Measurements from ENCODE around the gene ADAMTSL5. TPM values are rescaled to one million over a fixed set of nuclear protein-coding genes. Genes with fewer than 3 reads are reported as not detected.

ADAMTSL5 gene
- polyA plus RNA-seq, 3 donors from 2014 or later = 0.43 TPM; not detected in 2

GRCh38 chr19:1460033-1460995 lies 52.5 kb downstream of the ADAMTSL5 start:
- peaks cover 4 to 5% of the 10 kb centered on the region in 2 donors for H3K4me1 Mint-ChIP-seq
- H3K9me3 Mint-ChIP-seq = peaks cover 0 to 1% (median 0%) of the 10 kb centered on the region in 6 donors
- no peak overlapping the region for H3K27ac Mint-ChIP-seq
- peaks cover 3 to 16% (median 9%) of the 10 kb centered on the region in 3 donors for H3K27me3 Mint-ChIP-seq (ENCODE audit: low read depth in 3 of 3)
- H3K36me3 Mint-ChIP-seq = no peaks in the 10 kb centered on the region
- DNase-seq = no peak
- H3K4me3 Mint-ChIP-seq = no peak overlapping the region

- no peaks in the 10 kb centered on the region for H3K36me3 Mint-ChIP-seq
- no peak overlapping the region for H3K27ac Mint-ChIP-seq
- H3K9me3 Mint-ChIP-seq = peaks cover 0 to 1% (median 0%) of the 10 kb centered on the region in 6 donors
- no peak for DNase-seq
- peaks cover 4 to 5% of the 10 kb centered on the region in 2 donors for H3K4me1 Mint-ChIP-seq
- no peak overlapping the region for H3K4me3 Mint-ChIP-seq
- peaks cover 7 to 16% (median 9%) of the 10 kb centered on the region in 3 donors for H3K27me3 Mint-ChIP-seq (ENCODE audit: low read depth in 3 of 3)
Observed at GRCh38 chr19:1459479-1459878, 53.3 kb downstream of the ADAMTSL5 start.

- H3K27ac Mint-ChIP-seq = no peak overlapping the region
- no peak overlapping the region for H3K4me3 Mint-ChIP-seq
- DNase-seq = no peak
- H3K9me3 Mint-ChIP-seq = peaks cover 0 to 1% (median 0%) of the 10 kb centered on the region in 6 donors
- peaks cover 4 to 5% of the 10 kb centered on the region in 2 donors for H3K4me1 Mint-ChIP-seq
- H3K27me3 Mint-ChIP-seq (ENCODE audit: low read depth in 3 of 3) = peaks cover 7 to 16% (median 11%) of the 10 kb centered on the region in 3 donors
- no peaks in the 10 kb centered on the region for H3K36me3 Mint-ChIP-seq
Observed at GRCh38 chr19:1457892-1458291, 54.9 kb downstream of the ADAMTSL5 start.

- peaks cover 4 to 5% of the 10 kb centered on the region in 2 donors for H3K4me1 Mint-ChIP-seq
Observed at GRCh38 chr19:1457031-1457739, 55.6 kb downstream of the ADAMTSL5 start.

GRCh38 chr19:1456121-1456900 lies 56.5 kb downstream of the ADAMTSL5 start:
- peaks cover 7 to 19% (median 14%) of the 10 kb centered on the region in 3 donors for H3K27me3 Mint-ChIP-seq (ENCODE audit: low read depth in 3 of 3)
- H3K36me3 Mint-ChIP-seq = no peaks in the 10 kb centered on the region
- H3K9me3 Mint-ChIP-seq = peaks cover 0 to 1% (median 0%) of the 10 kb centered on the region in 6 donors
- DNase-seq = no peak
- peaks cover 4 to 5% of the 10 kb centered on the region in 2 donors for H3K4me1 Mint-ChIP-seq
- no peak overlapping the region for H3K4me3 Mint-ChIP-seq
- no peak overlapping the region for H3K27ac Mint-ChIP-seq

More at GRCh38 chr19:1457031-1457739, 55.6 kb downstream of the ADAMTSL5 start:
- no peak overlapping the region for H3K27ac Mint-ChIP-seq
- peaks cover 7 to 16% (median 13%) of the 10 kb centered on the region in 3 donors for H3K27me3 Mint-ChIP-seq (ENCODE audit: low read depth in 3 of 3)
- DNase-seq = no peak
- peaks cover 0 to 1% (median 0%) of the 10 kb centered on the region in 6 donors for H3K9me3 Mint-ChIP-seq
- no peaks in the 10 kb centered on the region for H3K36me3 Mint-ChIP-seq
- H3K4me3 Mint-ChIP-seq = no peak overlapping the region

GRCh38 chr19:1455336-1456120 lies 57.3 kb downstream of the ADAMTSL5 start:
- H3K27ac Mint-ChIP-seq = peak overlapping the region in 2 of 6 donors; percentile 40 to 45
- no peaks in the 10 kb centered on the region for H3K36me3 Mint-ChIP-seq
- peaks cover 12 to 22% (median 19%) of the 10 kb centered on the region in 3 donors for H3K27me3 Mint-ChIP-seq (ENCODE audit: low read depth in 3 of 3)
- peak overlapping the region in 4 of 5 donors; percentile 35 to 62 (median 51) for H3K4me3 Mint-ChIP-seq
- peaks cover 7 to 10% of the 10 kb centered on the region in 2 donors for H3K4me1 Mint-ChIP-seq
- peak; percentile 52 to 56 (median 52) for DNase-seq
- peaks cover 0 to 1% (median 0%) of the 10 kb centered on the region in 6 donors for H3K9me3 Mint-ChIP-seq

Other genes starting within 250 kb of the ADAMTSL5 start
- gene CIRBP, start 243.7 kb downstream of the ADAMTSL5 start, polyA plus RNA-seq = 100 to 1,000 TPM; 146 to 246 (median 197) TPM
- 10 to 100 TPM; 50.5 to 98.4 (median 86.9) TPM for gene FAM174C, start 237.5 kb downstream of the ADAMTSL5 start, polyA plus RNA-seq
- gene EFNA2, start 227.1 kb downstream of the ADAMTSL5 start, polyA plus RNA-seq = not detected
- gene NDUFS7, start 129.1 kb downstream of the ADAMTSL5 start, polyA plus RNA-seq = 100 to 1,000 TPM; 209 to 227 (median 213) TPM
- gene GAMT, start 111.5 kb downstream of the ADAMTSL5 start, polyA plus RNA-seq = 10 to 100 TPM in 2 of 3 donors, 1 to 10 TPM in 1; 7.9 to 16.5 (median 10.5) TPM
- gene DAZAP1, start 105.4 kb downstream of the ADAMTSL5 start, polyA plus RNA-seq = 10 to 100 TPM in 1 of 3 donors, 1 to 10 TPM in 2; 4.3 to 10.3 (median 8.0) TPM
- gene RPS15, start 74.6 kb downstream of the ADAMTSL5 start, polyA plus RNA-seq = 1,000 to 10,000 TPM; 1,383 to 2,244 (median 1,622) TPM
- gene APC2, start 62.9 kb downstream of the ADAMTSL5 start, polyA plus RNA-seq = under 1 TPM in 1 of 3 donors, not detected in 2; 0.06 TPM
- gene C19orf25, start 33.8 kb downstream of the ADAMTSL5 start, polyA plus RNA-seq = 10 to 100 TPM; 57.4 to 61.6 (median 61.2) TPM
- under 1 TPM in 2 of 3 donors, not detected in 1; 0.25 to 0.33 TPM for gene PCSK4, start 22.7 kb downstream of the ADAMTSL5 start, polyA plus RNA-seq
- gene REEP6, start 21.8 kb downstream of the ADAMTSL5 start, polyA plus RNA-seq = 1 to 10 TPM; 4.0 to 7.1 (median 6.4) TPM
- not detected for gene PLK5, start 11.1 kb upstream of the ADAMTSL5 start, polyA plus RNA-seq
- gene MEX3D, start 55.3 kb upstream of the ADAMTSL5 start, polyA plus RNA-seq = under 1 TPM in 1 of 3 donors, not detected in 2; 0.21 TPM
- 10 to 100 TPM in 1 of 3 donors, 1 to 10 TPM in 2; 4.8 to 13.8 (median 6.9) TPM for gene MBD3, start 79.8 kb upstream of the ADAMTSL5 start, polyA plus RNA-seq
- 1,000 to 10,000 TPM in 1 of 3 donors, 100 to 1,000 TPM in 2; 572 to 1,041 (median 633) TPM for gene UQCR11, start 92.4 kb upstream of the ADAMTSL5 start, polyA plus RNA-seq
- 1 to 10 TPM; 1.9 to 6.3 (median 6.0) TPM for gene TCF3, start 139.6 kb upstream of the ADAMTSL5 start, polyA plus RNA-seq
- not detected for gene ONECUT3, start 240.5 kb upstream of the ADAMTSL5 start, polyA plus RNA-seq

All from immature natural killer cell (primary cell).